Liver (tissue), 9 donors: ENCODE data around the gene CHID1. TPM values are rescaled to one million over a fixed set of nuclear protein-coding genes. Genes with fewer than 3 reads are reported as not detected.

Experiments used
- DNase-seq: peaks from one replicate; pipeline ENCODE4 v3.0.0-alpha.2; 2017; ENCODE audit warnings: low spot score
- H3K27ac ChIP-seq, 2 donors: one replicate each; pipeline ENCODE4 v1.7.0; 2013; ENCODE audit warnings: inconsistent platforms in 2 of 2, low read length in 2 of 2, control low read depth in 1 of 2, low read depth in 1 of 2, mild to moderate bottlenecking in 1 of 2
- H3K27me3 ChIP-seq, 4 donors: one replicate each; pipeline versions ENCODE4 v1.6.1 to v1.7.0; 2013; ENCODE audit warnings: low read length in 3 of 4, inconsistent platforms in 1 of 4, mild to moderate bottlenecking in 1 of 4, moderate library complexity in 1 of 4; ENCODE audit not compliant: control insufficient read depth in 4 of 4, insufficient read depth in 4 of 4
- H3K36me3 ChIP-seq, 4 donors: one replicate each; pipeline versions ENCODE4 v1.6.1 to v1.7.0; 2013; ENCODE audit warnings: low read length in 3 of 4, mild to moderate bottlenecking in 3 of 4, low read depth in 1 of 4, moderate library complexity in 1 of 4; ENCODE audit not compliant: control insufficient read depth in 4 of 4, insufficient read depth in 3 of 4
- H3K4me1 ChIP-seq, 4 donors: one replicate each; pipeline versions ENCODE4 v1.6.1 to v1.7.0; 2013; ENCODE audit warnings: low read length in 3 of 4, mild to moderate bottlenecking in 3 of 4, moderate library complexity in 1 of 4; ENCODE audit not compliant: control insufficient read depth in 4 of 4, insufficient read depth in 4 of 4
- H3K4me3 ChIP-seq, 3 donors: one replicate each; pipeline versions ENCODE4 v1.6.1 to v1.7.0; 2013; ENCODE audit warnings: low read length in 3 of 3, control low read depth in 1 of 3, low read depth in 1 of 3, mild to moderate bottlenecking in 1 of 3
- H3K9ac ChIP-seq, 2 donors: one replicate each; pipeline ENCODE4 v1.7.0; 2013; ENCODE audit warnings: low read length in 2 of 2, mild to moderate bottlenecking in 2 of 2, moderate library complexity in 2 of 2, control low read depth in 1 of 2, low read depth in 1 of 2
- H3K9me3 ChIP-seq, 4 donors: one replicate each; pipeline versions ENCODE4 v1.6.1 to v1.7.0; 2013; ENCODE audit warnings: low read length in 3 of 4; ENCODE audit not compliant: control insufficient read depth in 4 of 4
- CTCF ChIP-seq: fragments of 150-350 bp; IDR thresholded peaks from 2 replicates; pipeline ENCODE4 v1.5.1; 2017; ENCODE audit warnings: improper control_type of control experiment, low read depth, low read length; ENCODE audit not compliant: missing input control
- FOXA2 ChIP-seq: IDR thresholded peaks from 2 replicates; pipeline ENCODE4 v1.6.1; 2016; ENCODE audit warnings: antibody characterized with exemption
- GABPA ChIP-seq, 2 donors: IDR thresholded peaks in 1 of 2; conservative IDR thresholded peaks in 1 of 2; 2 replicates each; pipeline ENCODE4 v1.6.1; 2016; ENCODE audit warnings: antibody characterized with exemption in 2 of 2, mild to moderate bottlenecking in 1 of 2, moderate library complexity in 1 of 2
- HNF4A ChIP-seq, 2 donors: conservative IDR thresholded peaks; 2 replicates each; pipeline ENCODE4 v1.6.1; 2016; ENCODE audit warnings: antibody characterized with exemption in 2 of 2, mild to moderate bottlenecking in 2 of 2
- MAX ChIP-seq: IDR thresholded peaks from 2 replicates; pipeline ENCODE4 v1.6.1; 2016; ENCODE audit warnings: antibody characterized with exemption
- NR2F2 ChIP-seq: IDR thresholded peaks from 2 replicates; pipeline ENCODE4 v1.6.1; 2016; ENCODE audit warnings: antibody characterized with exemption
- RAD21 ChIP-seq, 2 donors: IDR thresholded peaks; 2 replicates each; pipeline ENCODE4 v1.6.1; 2016; ENCODE audit warnings: antibody characterized with exemption in 2 of 2, mild to moderate bottlenecking in 2 of 2
- REST ChIP-seq: IDR thresholded peaks from 2 replicates; pipeline ENCODE4 v1.6.1; 2016; ENCODE audit warnings: antibody characterized with exemption, mild to moderate bottlenecking
- RXRA ChIP-seq, 2 donors: IDR thresholded peaks; 2 replicates each; pipeline ENCODE4 v1.6.1; 2017 to 2018; ENCODE audit warnings: antibody characterized with exemption in 2 of 2, mild to moderate bottlenecking in 1 of 2
- SP1 ChIP-seq: IDR thresholded peaks from 2 replicates; pipeline ENCODE4 v1.6.1; 2018; ENCODE audit warnings: antibody characterized with exemption, mild to moderate bottlenecking
- TAF1 ChIP-seq: conservative IDR thresholded peaks from 2 replicates; pipeline ENCODE4 v1.6.1; 2016; ENCODE audit warnings: antibody characterized with exemption, mild to moderate bottlenecking
- YY1 ChIP-seq: IDR thresholded peaks from 2 replicates; pipeline ENCODE4 v1.6.1; 2016; ENCODE audit warnings: antibody characterized with exemption, mild to moderate bottlenecking
- WGBS: extraction: QIAGEN DNeasy Blood & Tissue Kit; methylation state at CpG from one replicate; pipeline ENCODE4 v1.1.7; 2013; 5-methylcytosine and 5-hydroxymethylcytosine counted together
- polyA plus RNA-seq, 2 donors: library from polyadenylated mRNA; stranded (reverse) in 1 of 2; unstranded in 1 of 2; fragments of 200-250 nt in 1 of 2; fragments of >200 nt in 1 of 2; fragmentation: Nextera tagmentation in 1 of 2; extraction: Ambion mirVana in 1 of 2; gene quantifications; one replicate each; pipeline versions ENCODE4 v1.2.1 to v1.2.3, GENCODE V29; 2013 to 2015
- total RNA-seq, 2 donors: library from RNA; depleted of rRNA; stranded (reverse); fragments of >200 nt; gene quantifications; one replicate each; pipeline ENCODE4 v1.2.3, GENCODE V29; 2014
- donor health status: healthy.
- donor health status: healthy.
- donor health status: healthy.
- donor health status: healthy.
- donor health status: healthy.

Gene CHID1
- total and polyA plus RNA-seq, 4 donors = 39.5 to 68.8 (median 59.1) TPM

GRCh38 chr11:826836-827145 is 83.8 kb downstream of the CHID1 start:
- H3K9me3 ChIP-seq = no peaks in the 10 kb centered on the region
- H3K27ac ChIP-seq = peak overlapping the region in 1 of 2 donors; percentile 16
- peak overlapping the region in 1 of 3 donors; percentile 51 for H3K4me3 ChIP-seq
- peaks cover 0 to 15% (median 3%) of the 10 kb centered on the region in 4 donors for H3K36me3 ChIP-seq
- H3K27me3 ChIP-seq = no peaks in the 10 kb centered on the region
- 5% methylated on average over 22 of the region's 22 CpGs for WGBS
- no peak for TF ChIP-seq YY1
- TF ChIP-seq REST = no peak
- no peak for TF ChIP-seq SP1
- no peak for TF ChIP-seq NR2F2
- no peak for TF ChIP-seq TAF1
- TF ChIP-seq CTCF = no peak
- no peak for TF ChIP-seq MAX
- no peak for TF ChIP-seq RXRA (IDR thresholded peaks at IDR 0.05)
- no peak for TF ChIP-seq FOXA2
- TF ChIP-seq HNF4A (conservative IDR thresholded peaks at IDR 0.05) = no peak
- no peak for TF ChIP-seq GABPA (IDR thresholded peaks at IDR 0.05 in 1 of 2, conservative IDR thresholded peaks at IDR 0.05 in 1 of 2)
- peaks cover 58 to 91% (median 71%) of the 10 kb centered on the region in 4 donors for H3K4me1 ChIP-seq
- DNase-seq = no peak
- no peak overlapping the region for H3K9ac ChIP-seq

GRCh38 chr11:826227-826621 is 84.4 kb downstream of the CHID1 start:
- Histone ChIP-seq H3K4me3 (no peak overlapping the region), H3K9ac (no peak overlapping the region), H3K27ac (no peak overlapping the region), H3K36me3 (peaks cover 0 to 15% (median 3%) of the 10 kb centered on the region in 4 donors), H3K4me1 (peaks cover 60 to 91% (median 75%) of the 10 kb centered on the region in 4 donors), H3K27me3 (no peaks in the 10 kb centered on the region), H3K9me3 (no peaks in the 10 kb centered on the region)
- no peak for DNase-seq
- no peak for TF ChIP-seq RAD21 (IDR thresholded peaks at IDR 0.05)
- TF ChIP-seq SP1 = no peak
- 56% methylated on average over 9 of the region's 9 CpGs for WGBS
